Effector memory CD8-positive, alpha-beta T cell (primary cell): ENCODE measurements around the gene GKN2.
"Not testable (repeated sequence)": the region's sequence is repeated elsewhere in the genome, so short reads cannot be mapped to it uniquely, and the experiment has no call there.

Experiments used
- ATAC-seq: fragments of 150-1000 bp; cut with Tn5 transposase; replicated peaks from 2 replicates; pipeline ENCODE4 v1.10.0; 2021; ENCODE audit warnings: mild to moderate bottlenecking, moderate library complexity
- DNase-seq, 3 experiments: peaks; one replicate each; pipeline ENCODE4 v3.0.0; 2021
- H3K27ac Mint-ChIP-seq, 2 donors: one replicate each; pipeline ENCODE4 v1.8.0; 2022; ENCODE audit warnings: mild to moderate bottlenecking in 2 of 2, mixed read lengths in 2 of 2, moderate library complexity in 2 of 2
- H3K27me3 Mint-ChIP-seq, 2 donors: one replicate each; pipeline ENCODE4 v1.8.0; 2022; ENCODE audit warnings: mixed read lengths in 2 of 2
- H3K36me3 Mint-ChIP-seq: one replicate; pipeline ENCODE4 v1.8.0; 2022; ENCODE audit warnings: mild to moderate bottlenecking, moderate library complexity, mixed read lengths; ENCODE audit not compliant: insufficient read depth
- H3K4me1 Mint-ChIP-seq, 2 donors: one replicate each; pipeline ENCODE4 v1.8.0; 2022; ENCODE audit warnings: low read depth in 2 of 2, mixed read lengths in 2 of 2
- H3K4me3 Mint-ChIP-seq, 2 donors: one replicate each; pipeline ENCODE4 v1.8.0; 2022; ENCODE audit warnings: mild to moderate bottlenecking in 2 of 2, mixed read lengths in 2 of 2, moderate library complexity in 2 of 2
- H3K9me3 Mint-ChIP-seq, 2 donors: one replicate each; pipeline ENCODE4 v1.8.0; 2022; ENCODE audit warnings: mixed read lengths in 2 of 2

The GKN2 gene

GRCh38 chr2:68974946-68975665 is 22.4 kb upstream of the GKN2 start:
- Mint-ChIP-seq H3K4me3 (no peak overlapping the region), H3K27me3 (peaks cover 50 to 55% of the 10 kb centered on the region in 2 donors), H3K36me3 (no peaks in the 10 kb centered on the region), H3K4me1 (peaks cover 0 to 4% of the 10 kb centered on the region in 2 donors), H3K9me3 (no peaks in the 10 kb centered on the region), H3K27ac (no peak overlapping the region)
- no peak for DNase-seq
- ATAC-seq: no peak

GRCh38 chr2:68974251-68974650 is 21.6 kb upstream of the GKN2 start, which contains the start of gene GKN1:
Gene GKN1 (plus strand): TSS chr2:68974636. CDS start chr2:68974678, 42 bp downstream.
- H3K4me1 Mint-ChIP-seq: peaks cover 0 to 4% of the 10 kb centered on the region in 2 donors
- no peak within 1 kb of the TSS for H3K27ac Mint-ChIP-seq
- ATAC-seq: no peak
- H3K4me3 Mint-ChIP-seq: no peak within 1 kb of the TSS
- H3K27me3 Mint-ChIP-seq: peaks cover 42 to 46% of the 10 kb centered on the region in 2 donors
- no peaks in the 10 kb centered on the region for H3K9me3 Mint-ChIP-seq
- DNase-seq: no peak
- H3K36me3 Mint-ChIP-seq: no peaks in the 10 kb centered on the region

- Mint-ChIP-seq H3K27ac (no peak overlapping the region), H3K4me3 (no peak overlapping the region), H3K9me3 (no peaks in the 10 kb centered on the region), H3K27me3 (peaks cover 31 to 32% of the 10 kb centered on the region in 2 donors), H3K4me1 (no peaks in the 10 kb centered on the region), H3K36me3 (no peaks in the 10 kb centered on the region)
- DNase-seq: no peak
- ATAC-seq: no peak
Observed at GRCh38 chr2:68971591-68972231, 19.0 kb upstream of the GKN2 start.

- ATAC-seq: no peak
- Mint-ChIP-seq H3K4me3 (no peak overlapping the region), H3K27ac (no peak overlapping the region), H3K36me3 (no peaks in the 10 kb centered on the region), H3K4me1 (no peaks in the 10 kb centered on the region), H3K27me3 (peaks cover 31 to 32% of the 10 kb centered on the region in 2 donors), H3K9me3 (no peaks in the 10 kb centered on the region)
- no peak for DNase-seq
Observed at GRCh38 chr2:68970566-68971265, 18.0 kb upstream of the GKN2 start.

- Mint-ChIP-seq H3K36me3 (no peaks in the 10 kb centered on the region), H3K27ac (no peak overlapping the region), H3K4me3 (no peak overlapping the region), H3K27me3 (peaks cover 26 to 29% of the 10 kb centered on the region in 2 donors), H3K4me1 (no peaks in the 10 kb centered on the region), H3K9me3 (no peaks in the 10 kb centered on the region)
- DNase-seq: no peak
- ATAC-seq: no peak
Observed at GRCh38 chr2:68969736-68970490, 17.2 kb upstream of the GKN2 start.

- no peak overlapping the region for H3K27ac Mint-ChIP-seq
- H3K9me3 Mint-ChIP-seq: no peaks in the 10 kb centered on the region
- H3K36me3 Mint-ChIP-seq: no peaks in the 10 kb centered on the region
- H3K4me3 Mint-ChIP-seq: no peak overlapping the region
- H3K4me1 Mint-ChIP-seq: no peaks in the 10 kb centered on the region
- no peak for ATAC-seq
- peaks cover 19 to 29% of the 10 kb centered on the region in 2 donors for H3K27me3 Mint-ChIP-seq
- DNase-seq: no peak
Observed at GRCh38 chr2:68968221-68968620, 15.5 kb upstream of the GKN2 start.

- Mint-ChIP-seq H3K9me3 (no peaks in the 10 kb centered on the region), H3K4me1 (no peaks in the 10 kb centered on the region), H3K27me3 (peaks cover 15 to 41% of the 10 kb centered on the region in 2 donors), H3K36me3 (no peaks in the 10 kb centered on the region), H3K4me3 (no peak overlapping the region), H3K27ac (no peak overlapping the region)
- DNase-seq: no peak
- ATAC-seq: no peak
Observed at GRCh38 chr2:68964282-68964681, 11.6 kb upstream of the GKN2 start.

- no peak overlapping the region for H3K4me3 Mint-ChIP-seq
- no peaks in the 10 kb centered on the region for H3K4me1 Mint-ChIP-seq
- ATAC-seq (no peak), DNase-seq (no peak)
- H3K36me3 Mint-ChIP-seq: no peaks in the 10 kb centered on the region
- no peaks in the 10 kb centered on the region for H3K9me3 Mint-ChIP-seq
- H3K27me3 Mint-ChIP-seq: peaks cover 9 to 46% of the 10 kb centered on the region in 2 donors
- H3K27ac Mint-ChIP-seq: no peak overlapping the region
Observed at GRCh38 chr2:68961380-68961779, 8.7 kb upstream of the GKN2 start.

GRCh38 chr2:68959001-68959400 is 6.3 kb upstream of the GKN2 start:
- Mint-ChIP-seq H3K27me3 (peaks cover 8 to 47% of the 10 kb centered on the region in 2 donors), H3K27ac (no peak overlapping the region), H3K36me3 (no peaks in the 10 kb centered on the region), H3K4me1 (no peaks in the 10 kb centered on the region), H3K4me3 (no peak overlapping the region), H3K9me3 (peaks cover 0 to 2% of the 10 kb centered on the region in 2 donors)
- no peak for ATAC-seq
- no peak for DNase-seq

GRCh38 chr2:68955432-68955831 is 2.7 kb upstream of the GKN2 start:
- H3K9me3 Mint-ChIP-seq, ATAC-seq: not testable (repeated sequence)

GRCh38 chr2:68951899-68952298 is 794 bp downstream of the GKN2 start:
- no peaks in the 10 kb centered on the region for H3K36me3 Mint-ChIP-seq
- peaks cover 0 to 2% of the 10 kb centered on the region in 2 donors for H3K9me3 Mint-ChIP-seq
- H3K27ac Mint-ChIP-seq: no peak overlapping the region

More at GRCh38 chr2:68955432-68955831, 2.7 kb upstream of the GKN2 start:
- not testable (repeated sequence) for H3K36me3 Mint-ChIP-seq, H3K4me3 Mint-ChIP-seq, H3K4me1 Mint-ChIP-seq, DNase-seq, H3K27ac Mint-ChIP-seq
- H3K27me3 Mint-ChIP-seq: peaks cover 33 to 45% of the 10 kb centered on the region in 2 donors

GRCh38 chr2:68948710-68949109 is 4.0 kb downstream of the GKN2 start:
- peaks cover 61 to 84% of the 10 kb centered on the region in 2 donors for H3K27me3 Mint-ChIP-seq
- no peak overlapping the region for H3K27ac Mint-ChIP-seq
- H3K9me3 Mint-ChIP-seq: no peaks in the 10 kb centered on the region
- H3K36me3 Mint-ChIP-seq: no peaks in the 10 kb centered on the region
- H3K4me3 Mint-ChIP-seq: no peak overlapping the region
- no peak for ATAC-seq
- no peak for DNase-seq
- H3K4me1 Mint-ChIP-seq: no peaks in the 10 kb centered on the region

More at GRCh38 chr2:68951899-68952298, 794 bp downstream of the GKN2 start:
- DNase-seq (no peak), ATAC-seq (no peak)
- H3K4me3 Mint-ChIP-seq: no peak overlapping the region
- H3K4me1 Mint-ChIP-seq: no peaks in the 10 kb centered on the region
- peaks cover 55 to 61% of the 10 kb centered on the region in 2 donors for H3K27me3 Mint-ChIP-seq

- H3K4me3 Mint-ChIP-seq: no peak overlapping the region
- DNase-seq: no peak
- no peak for ATAC-seq
- H3K36me3 Mint-ChIP-seq: no peaks in the 10 kb centered on the region
- no peaks in the 10 kb centered on the region for H3K4me1 Mint-ChIP-seq
- H3K9me3 Mint-ChIP-seq: no peaks in the 10 kb centered on the region
- peaks cover 73 to 91% of the 10 kb centered on the region in 2 donors for H3K27me3 Mint-ChIP-seq
- no peak overlapping the region for H3K27ac Mint-ChIP-seq
Observed at GRCh38 chr2:68946117-68946516, 6.6 kb downstream of the GKN2 start.
